Activated T-cell treated with anti-CD3 and anti-CD28 coated beads, Interleukin-2, amount 50 U/mL, for 72 hours (primary cell): ENCODE measurements around the gene BMP7. TPM values are rescaled to one million over a fixed set of nuclear protein-coding genes. Genes with fewer than 3 reads are reported as not detected.
"Not testable (repeated sequence)": the region's sequence is repeated elsewhere in the genome, so short reads cannot be mapped to it uniquely, and the experiment has no call there.

ENCODE experiments used
- ATAC-seq, 2 donors: fragments of 150-1000 bp; cut with Tn5 transposase; replicated peaks in 1 of 2; 2 replicates each; pipeline ENCODE4 v1.10.0; 2021; ENCODE audit warnings: moderate library complexity in 2 of 2, mild to moderate bottlenecking in 1 of 2
- DNase-seq, 2 donors: peaks; one replicate each; pipeline ENCODE4 v3.0.0; 2021 to 2022; ENCODE audit warnings: mixed read lengths in 1 of 2
- H3K27ac Mint-ChIP-seq: one replicate; pipeline ENCODE4 v1.8.0; 2022; ENCODE audit warnings: mild to moderate bottlenecking, moderate library complexity, mixed read lengths
- H3K27me3 Mint-ChIP-seq: one replicate; pipeline ENCODE4 v1.8.0; 2022; ENCODE audit warnings: low read depth, mixed read lengths
- H3K36me3 Mint-ChIP-seq, 2 donors: one replicate each; pipeline ENCODE4 v1.8.0; 2022; ENCODE audit warnings: mixed read lengths in 2 of 2, mild to moderate bottlenecking in 1 of 2; ENCODE audit not compliant: insufficient read depth in 2 of 2
- H3K4me1 Mint-ChIP-seq: one replicate; pipeline ENCODE4 v1.8.0; 2022; ENCODE audit warnings: low read depth, mixed read lengths
- H3K4me3 Mint-ChIP-seq, 2 donors: one replicate each; pipeline ENCODE4 v1.8.0; 2022; ENCODE audit warnings: mild to moderate bottlenecking in 2 of 2, mixed read lengths in 2 of 2, moderate library complexity in 2 of 2
- H3K9me3 Mint-ChIP-seq, 2 donors: one replicate each; pipeline ENCODE4 v1.8.0; 2022; ENCODE audit warnings: mixed read lengths in 2 of 2
- total RNA-seq, 2 donors: library from RNA; stranded (reverse); gene quantifications; one replicate each; pipeline ENCODE4 v1.2.3, GENCODE V29; 2022

BMP7 gene
- total RNA-seq, 2 donors from 2014 or later, result 0.31 to 0.39 TPM

DNA sequence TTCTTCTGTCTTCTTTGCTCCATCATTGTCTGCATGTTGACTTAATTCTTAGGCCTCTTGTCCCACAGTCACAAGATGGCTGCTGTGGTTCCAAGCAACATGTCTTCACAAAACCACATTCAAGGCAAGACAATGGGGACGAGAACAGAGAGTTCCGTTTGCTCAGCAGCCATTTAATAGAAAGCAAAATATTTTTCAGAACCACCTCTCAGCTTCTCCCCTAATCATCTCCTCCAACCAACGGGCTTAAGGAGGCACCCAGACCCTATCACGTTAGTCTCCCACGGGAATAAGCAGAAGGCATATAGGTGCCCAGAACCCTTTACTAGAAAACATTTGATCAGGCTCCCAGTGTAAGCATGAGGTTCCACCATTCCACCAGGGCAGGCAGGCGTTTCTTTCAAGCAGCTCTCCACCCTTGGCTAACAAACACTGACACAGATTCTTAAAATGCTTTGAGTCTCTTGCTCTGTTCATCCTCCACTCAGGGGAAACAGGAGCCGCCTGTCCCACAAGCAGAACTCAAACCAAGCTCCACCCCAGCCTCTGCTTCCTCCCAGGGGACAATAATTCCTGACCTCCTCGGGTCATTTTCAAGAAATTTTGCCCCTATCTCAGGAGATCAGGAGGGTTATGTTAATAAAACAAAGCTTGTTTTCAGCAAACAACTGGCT, 19.0 kb downstream of the BMP7 start:
- DNase-seq (no peak), ATAC-seq (no peak)
- H3K27me3 Mint-ChIP-seq, result peaks cover 6% of the 10 kb centered on the region
- H3K4me1 Mint-ChIP-seq, result peaks cover 12% of the 10 kb centered on the region
- no peak overlapping the region for H3K4me3 Mint-ChIP-seq
- no peaks in the 10 kb centered on the region for H3K36me3 Mint-ChIP-seq
- no peak overlapping the region for H3K27ac Mint-ChIP-seq
- H3K9me3 Mint-ChIP-seq, result no peaks in the 10 kb centered on the region

DNA sequence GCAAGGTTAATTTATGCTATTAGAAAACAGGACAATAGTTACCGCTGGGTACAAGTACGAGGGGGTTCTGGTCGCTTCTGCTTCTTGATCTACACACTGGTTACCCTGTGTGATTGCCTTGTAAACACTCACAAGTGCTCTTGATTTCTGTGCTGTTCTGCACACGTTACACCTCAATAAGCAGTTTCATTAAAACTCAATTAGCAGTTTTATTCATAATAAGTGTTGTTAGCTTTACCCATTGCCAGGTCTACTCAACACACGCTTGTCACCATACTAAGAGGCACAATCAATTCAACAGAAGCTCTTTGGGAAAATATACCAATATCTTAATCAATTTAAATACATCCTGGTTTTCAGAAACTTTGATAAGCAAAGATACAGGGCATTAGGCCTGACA, 20.4 kb downstream of the BMP7 start:
- ATAC-seq (no peak), DNase-seq (no peak)
- H3K27ac Mint-ChIP-seq, result no peak overlapping the region
- peaks cover under 1% of the 10 kb centered on the region for H3K27me3 Mint-ChIP-seq
- peaks cover 7% of the 10 kb centered on the region for H3K4me1 Mint-ChIP-seq
- H3K4me3 Mint-ChIP-seq, result no peak overlapping the region
- H3K36me3 Mint-ChIP-seq, result no peaks in the 10 kb centered on the region
- no peaks in the 10 kb centered on the region for H3K9me3 Mint-ChIP-seq

DNA sequence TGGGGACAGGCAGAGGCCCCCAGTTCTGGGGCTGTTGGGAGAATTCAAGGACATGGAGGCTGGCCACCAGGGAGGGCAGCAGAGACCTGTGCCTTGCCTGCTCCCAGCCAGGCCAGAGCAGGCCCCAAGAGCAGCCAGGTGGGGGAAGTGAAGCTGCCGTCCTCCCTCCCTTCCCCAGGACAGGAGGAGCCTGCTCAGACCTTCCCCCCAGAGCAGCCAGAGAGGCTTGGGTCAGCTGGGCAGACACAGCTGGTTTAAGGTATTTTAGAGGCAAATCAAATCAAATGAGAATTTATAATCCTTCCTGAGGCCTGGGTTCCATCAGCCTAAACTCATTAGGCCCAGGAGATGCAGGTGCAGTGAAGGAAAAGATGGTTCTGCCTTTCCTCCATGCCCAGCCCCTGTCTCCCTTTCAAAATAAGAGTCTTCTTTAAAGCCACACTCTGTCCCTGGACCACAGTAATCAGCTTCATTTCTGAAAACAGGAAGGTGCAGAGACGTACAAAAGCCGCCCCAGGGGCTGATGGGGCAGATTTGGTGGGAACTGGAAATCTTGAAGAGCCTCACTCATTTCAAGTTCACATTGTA, 21.7 kb downstream of the BMP7 start:
- H3K36me3 Mint-ChIP-seq, result peaks cover 1 to 3% of the 10 kb centered on the region in 2 donors
- H3K27ac Mint-ChIP-seq, result no peak overlapping the region
- H3K4me3 Mint-ChIP-seq, result no peak overlapping the region
- DNase-seq (no peak), ATAC-seq (no peak)
- H3K27me3 Mint-ChIP-seq, result no peaks in the 10 kb centered on the region
- no peaks in the 10 kb centered on the region for H3K9me3 Mint-ChIP-seq
- H3K4me1 Mint-ChIP-seq, result no peaks in the 10 kb centered on the region

DNA sequence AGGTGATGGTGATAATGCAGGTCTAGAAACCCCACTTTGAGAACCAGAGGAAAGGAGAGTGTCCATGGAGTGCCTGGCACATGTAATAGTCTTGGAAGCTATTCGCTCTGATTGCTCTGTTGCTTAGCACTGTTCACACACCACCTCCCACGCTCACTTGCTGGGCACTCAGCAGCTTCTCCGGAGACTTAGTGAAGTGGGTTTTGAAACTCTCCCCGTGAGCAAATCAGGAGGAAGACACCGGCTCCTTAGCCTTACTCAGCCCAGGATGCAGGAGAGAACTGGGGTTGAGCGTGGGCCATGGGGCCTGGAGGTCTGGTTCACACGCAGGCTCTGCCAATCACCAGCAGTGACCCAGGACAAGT, 22.2 kb downstream of the BMP7 start:
- Mint-ChIP-seq H3K4me3 (no peak overlapping the region), H3K9me3 (no peaks in the 10 kb centered on the region)

DNA sequence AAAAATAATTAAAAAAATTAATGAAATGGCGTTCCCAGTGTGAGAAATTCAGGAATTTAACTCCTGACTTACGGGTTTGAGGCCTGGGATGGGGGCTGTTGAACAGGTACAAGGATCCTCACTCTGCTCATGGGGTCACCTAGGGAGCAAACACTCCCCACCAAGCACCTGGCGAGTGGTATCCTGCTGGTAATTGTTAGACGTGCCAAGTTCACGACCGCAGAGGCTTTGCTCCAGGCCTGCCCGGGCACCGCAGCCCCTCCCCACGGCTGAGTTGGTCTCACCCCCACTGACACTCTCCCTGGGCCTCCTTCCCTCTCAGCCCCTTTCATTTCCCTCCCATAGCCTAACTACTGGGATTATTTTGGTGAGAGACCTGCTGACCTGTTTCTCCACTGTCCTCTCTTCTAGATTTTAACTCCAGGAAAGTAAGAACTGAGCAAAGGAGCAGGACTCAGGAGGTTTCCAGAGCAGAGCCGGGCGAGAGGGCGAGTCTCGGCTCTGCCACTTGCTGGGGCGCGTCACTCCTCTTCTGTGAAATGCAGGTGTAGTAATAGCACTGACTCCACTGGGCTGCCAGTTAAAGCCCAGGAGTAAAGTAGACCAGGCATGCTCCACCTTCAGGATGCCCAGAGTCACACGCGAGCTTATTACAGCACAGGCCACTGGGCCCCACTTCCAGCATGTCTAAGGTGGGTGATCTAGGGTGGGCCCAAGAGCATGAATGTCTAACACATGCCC, 22.8 kb downstream of the BMP7 start:
- H3K9me3 Mint-ChIP-seq, result no peaks in the 10 kb centered on the region
- DNase-seq (no peak), ATAC-seq (no peak)
- no peaks in the 10 kb centered on the region for H3K4me1 Mint-ChIP-seq
- no peak overlapping the region for H3K4me3 Mint-ChIP-seq
- no peaks in the 10 kb centered on the region for H3K27me3 Mint-ChIP-seq
- H3K36me3 Mint-ChIP-seq, result peaks cover 3% of the 10 kb centered on the region in 2 donors
- H3K27ac Mint-ChIP-seq, result no peak overlapping the region

More for the DNA sequence above, 22.2 kb downstream of the BMP7 start:
- no peaks in the 10 kb centered on the region for H3K4me1 Mint-ChIP-seq
- H3K27ac Mint-ChIP-seq, result no peak overlapping the region
- no peak for ATAC-seq
- no peak for DNase-seq
- H3K36me3 Mint-ChIP-seq, result peaks cover 3% of the 10 kb centered on the region in 2 donors
- H3K27me3 Mint-ChIP-seq, result no peaks in the 10 kb centered on the region

DNA sequence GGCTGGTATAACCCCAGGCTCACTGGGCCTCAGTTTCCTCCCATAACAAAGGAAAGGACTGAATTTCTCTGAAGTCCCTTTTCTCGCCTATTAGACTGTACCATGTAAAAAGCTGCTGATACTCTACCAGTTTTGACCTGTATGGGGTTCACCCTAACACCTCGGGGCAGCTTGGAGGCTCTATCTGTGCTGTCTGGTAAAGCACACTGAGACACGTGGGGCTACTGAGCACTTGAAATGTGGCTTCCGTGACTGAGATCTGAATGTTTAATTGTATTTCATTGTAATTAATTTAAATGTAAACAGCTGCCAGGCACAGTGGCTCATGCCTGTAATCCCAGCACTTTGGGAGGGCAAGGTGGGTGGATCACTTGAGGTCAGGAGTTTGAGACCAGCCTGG, 24.0 kb downstream of the BMP7 start:
- no peak overlapping the region for H3K27ac Mint-ChIP-seq
- H3K4me1 Mint-ChIP-seq, result no peaks in the 10 kb centered on the region
- no peaks in the 10 kb centered on the region for H3K9me3 Mint-ChIP-seq
- no peak overlapping the region for H3K4me3 Mint-ChIP-seq
- peaks cover 9% of the 10 kb centered on the region for H3K27me3 Mint-ChIP-seq
- ATAC-seq (no peak), DNase-seq (no peak)
- peaks cover 3 to 4% of the 10 kb centered on the region in 2 donors for H3K36me3 Mint-ChIP-seq

DNA sequence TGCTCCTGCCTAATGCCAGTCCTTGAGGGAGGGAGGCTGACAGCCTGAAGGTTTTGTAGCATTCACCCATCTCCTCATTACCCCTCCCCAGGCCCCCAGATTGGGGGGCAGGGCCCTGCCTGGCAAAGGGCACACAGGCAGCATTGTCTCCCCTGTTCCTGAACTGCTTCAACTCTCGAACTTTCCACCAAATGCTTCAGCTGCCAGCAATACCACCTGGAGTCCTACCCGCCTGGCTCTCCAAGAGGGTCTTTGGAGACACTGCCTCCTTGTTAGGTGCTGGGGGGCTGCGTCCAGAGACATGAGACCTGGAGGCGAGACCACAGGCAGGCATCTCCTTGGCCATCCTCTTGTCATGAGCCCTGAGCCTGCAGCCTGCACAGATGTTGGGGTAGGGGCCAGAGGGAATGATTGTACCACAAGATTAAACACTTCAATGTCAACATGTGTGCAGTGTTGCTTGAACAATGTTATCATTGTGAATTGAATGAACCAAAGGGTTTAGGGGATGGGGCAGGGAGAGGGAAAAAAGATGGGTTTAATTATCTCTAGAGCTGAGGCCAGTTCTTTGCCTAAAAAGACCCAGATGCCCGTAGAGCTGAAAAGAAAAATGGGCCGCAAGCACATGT, 25.0 kb downstream of the BMP7 start:
- Mint-ChIP-seq H3K27me3 (peaks cover 17% of the 10 kb centered on the region), H3K4me3 (no peak overlapping the region), H3K9me3 (no peaks in the 10 kb centered on the region), H3K36me3 (peaks cover 3 to 4% of the 10 kb centered on the region in 2 donors), H3K4me1 (no peaks in the 10 kb centered on the region), H3K27ac (no peak overlapping the region)
- DNase-seq, result no peak
- no peak for ATAC-seq

DNA sequence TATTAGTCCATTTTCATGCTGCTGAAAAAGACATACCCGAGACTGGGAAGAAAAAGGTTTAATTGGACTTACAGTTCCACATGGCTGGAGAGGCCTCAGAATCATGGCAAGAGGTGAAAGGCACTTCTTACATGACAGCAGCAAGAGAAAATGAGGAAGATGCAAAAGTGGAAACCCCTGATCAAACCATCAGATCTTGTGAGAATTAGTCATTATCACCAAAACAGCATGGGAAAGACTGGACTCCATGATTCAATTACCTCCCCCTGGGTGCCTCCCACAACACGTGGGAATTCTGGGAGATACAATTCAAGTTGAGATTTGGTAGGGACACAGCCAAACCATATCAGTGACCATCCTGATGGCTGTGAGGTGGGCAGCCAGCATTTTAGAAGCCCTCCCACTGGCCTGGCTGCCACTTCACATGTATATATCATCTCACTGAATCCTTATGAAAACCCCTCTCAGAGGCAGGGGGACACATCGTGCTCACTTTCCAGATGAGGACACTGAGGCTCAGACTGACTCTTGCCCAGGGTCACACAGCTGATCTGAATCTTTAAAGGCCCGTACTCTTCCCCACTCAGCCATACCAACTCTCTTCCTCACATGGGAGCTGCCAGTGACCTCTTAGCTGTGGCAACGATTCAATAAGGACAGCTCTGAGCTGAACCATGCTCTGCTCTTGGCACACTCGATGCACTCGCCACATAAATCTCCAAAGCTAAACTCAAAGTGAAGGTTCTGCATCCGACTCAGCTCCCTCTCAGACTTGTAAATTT, 25.7 kb downstream of the BMP7 start:
- H3K4me1 Mint-ChIP-seq, result no peaks in the 10 kb centered on the region
- no peak overlapping the region for H3K4me3 Mint-ChIP-seq
- H3K27me3 Mint-ChIP-seq, result peaks cover 24% of the 10 kb centered on the region
- ATAC-seq (no peak), DNase-seq (no peak)
- H3K9me3 Mint-ChIP-seq, result no peaks in the 10 kb centered on the region
- H3K27ac Mint-ChIP-seq, result no peak overlapping the region
- H3K36me3 Mint-ChIP-seq, result peaks cover 3 to 4% of the 10 kb centered on the region in 2 donors

DNA sequence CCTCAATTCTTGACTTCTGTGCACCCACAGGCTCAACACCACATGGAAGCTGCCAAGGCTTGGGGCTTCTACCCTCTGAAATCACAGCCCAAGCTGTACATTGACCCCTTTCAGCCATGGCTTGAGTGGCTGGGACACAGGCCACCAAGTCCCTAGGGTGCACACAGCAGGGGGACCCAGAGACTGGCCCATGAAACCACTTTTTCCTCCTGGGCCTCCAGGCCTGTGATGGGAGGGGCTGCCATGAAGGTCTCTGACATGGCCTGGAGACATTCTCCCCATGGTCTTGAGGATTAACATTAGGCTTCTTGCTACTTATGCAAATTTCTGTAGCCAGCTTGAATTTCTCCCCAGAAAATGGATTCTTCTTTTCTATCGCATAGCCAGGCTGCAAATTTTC, 26.7 kb downstream of the BMP7 start:
- H3K4me1 Mint-ChIP-seq, ATAC-seq, H3K4me3 Mint-ChIP-seq: not testable (repeated sequence)

DNA sequence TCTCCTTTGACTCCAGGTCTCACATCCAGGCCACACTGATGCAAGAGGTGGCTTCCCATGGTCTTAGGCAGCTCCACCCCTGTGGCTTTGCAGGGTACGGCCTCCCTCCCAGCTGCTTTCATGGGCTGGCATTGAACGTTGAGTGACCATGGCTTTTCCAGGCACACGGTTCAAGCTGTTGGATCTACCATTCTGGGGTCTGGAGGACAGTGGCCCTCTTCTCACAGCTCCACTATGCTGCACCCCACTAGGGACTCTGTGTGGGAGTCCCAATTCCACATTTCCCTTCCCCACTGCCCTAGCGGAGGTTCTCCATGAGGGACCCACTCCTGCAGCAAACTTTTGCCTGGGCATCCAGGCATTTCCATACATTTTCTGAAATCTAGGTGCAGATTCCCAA, 27.1 kb downstream of the BMP7 start:
- not testable (repeated sequence) for H3K4me1 Mint-ChIP-seq, H3K9me3 Mint-ChIP-seq, H3K27ac Mint-ChIP-seq, ATAC-seq, H3K4me3 Mint-ChIP-seq, H3K36me3 Mint-ChIP-seq, DNase-seq
- peaks cover 39% of the 10 kb centered on the region for H3K27me3 Mint-ChIP-seq

More for the DNA sequence above, 26.7 kb downstream of the BMP7 start:
- H3K27ac Mint-ChIP-seq, H3K36me3 Mint-ChIP-seq, H3K9me3 Mint-ChIP-seq, DNase-seq: not testable (repeated sequence)
- peaks cover 35% of the 10 kb centered on the region for H3K27me3 Mint-ChIP-seq

DNA sequence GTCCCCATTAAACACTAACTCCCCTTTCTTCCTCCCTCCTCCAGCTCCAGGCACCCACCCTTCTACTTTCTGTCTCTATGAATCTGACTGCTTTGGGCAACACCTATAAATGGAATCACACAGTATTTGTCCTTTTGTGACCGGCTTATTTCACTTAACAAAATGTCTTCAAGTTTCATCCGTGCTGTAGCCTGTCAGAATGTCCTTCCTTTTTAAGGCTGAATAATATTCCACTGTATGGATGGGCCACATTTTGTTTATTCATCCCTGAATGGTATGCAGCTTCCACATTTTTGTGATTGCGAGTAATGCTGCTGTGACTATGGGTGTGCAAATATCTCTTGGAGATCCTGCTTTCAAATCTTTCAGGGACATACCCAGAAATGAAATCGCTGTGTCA, 28.4 kb downstream of the BMP7 start:
- DNase-seq, result no peak
- no peak overlapping the region for H3K27ac Mint-ChIP-seq
- no peak overlapping the region for H3K4me3 Mint-ChIP-seq
- H3K27me3 Mint-ChIP-seq, result peaks cover 42% of the 10 kb centered on the region
- ATAC-seq, result no peak
- H3K4me1 Mint-ChIP-seq, result no peaks in the 10 kb centered on the region
- H3K36me3 Mint-ChIP-seq, result peaks cover 3 to 4% of the 10 kb centered on the region in 2 donors
- H3K9me3 Mint-ChIP-seq, result no peaks in the 10 kb centered on the region

DNA sequence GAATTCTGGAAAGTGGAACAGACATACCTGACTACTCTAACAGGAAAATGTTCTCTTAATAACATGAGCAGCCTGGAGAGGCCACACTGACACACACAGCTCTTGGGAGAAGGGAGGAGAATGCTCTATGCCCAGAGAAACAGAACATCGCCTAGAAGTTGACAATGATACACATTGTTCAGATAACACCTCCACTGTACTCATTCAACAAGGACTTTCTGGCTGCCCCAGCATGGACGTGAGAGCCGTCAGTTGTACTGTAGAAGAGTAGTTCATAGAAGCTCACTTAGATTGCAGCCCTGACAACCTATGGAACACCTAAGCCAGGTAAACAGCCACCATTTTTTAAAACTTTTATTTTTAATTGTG, 28.9 kb downstream of the BMP7 start:
- Mint-ChIP-seq H3K27me3 (peaks cover 42% of the 10 kb centered on the region), H3K4me1 (no peaks in the 10 kb centered on the region), H3K27ac (no peak overlapping the region), H3K4me3 (no peak overlapping the region), H3K36me3 (peaks cover 3 to 4% of the 10 kb centered on the region in 2 donors), H3K9me3 (no peaks in the 10 kb centered on the region)
- DNase-seq, result no peak
- ATAC-seq, result no peak
